UCSD-AML1 (cell line): Measurements from ENCODE around the gene CAV1.

ENCODE experiments used
- DNase-seq: peaks from one replicate; lab custom pipeline; 2025; ENCODE audit not compliant: unreplicated experiment; lab: John Stamatoyannopoulos, UW

CAV1 gene

DNA sequence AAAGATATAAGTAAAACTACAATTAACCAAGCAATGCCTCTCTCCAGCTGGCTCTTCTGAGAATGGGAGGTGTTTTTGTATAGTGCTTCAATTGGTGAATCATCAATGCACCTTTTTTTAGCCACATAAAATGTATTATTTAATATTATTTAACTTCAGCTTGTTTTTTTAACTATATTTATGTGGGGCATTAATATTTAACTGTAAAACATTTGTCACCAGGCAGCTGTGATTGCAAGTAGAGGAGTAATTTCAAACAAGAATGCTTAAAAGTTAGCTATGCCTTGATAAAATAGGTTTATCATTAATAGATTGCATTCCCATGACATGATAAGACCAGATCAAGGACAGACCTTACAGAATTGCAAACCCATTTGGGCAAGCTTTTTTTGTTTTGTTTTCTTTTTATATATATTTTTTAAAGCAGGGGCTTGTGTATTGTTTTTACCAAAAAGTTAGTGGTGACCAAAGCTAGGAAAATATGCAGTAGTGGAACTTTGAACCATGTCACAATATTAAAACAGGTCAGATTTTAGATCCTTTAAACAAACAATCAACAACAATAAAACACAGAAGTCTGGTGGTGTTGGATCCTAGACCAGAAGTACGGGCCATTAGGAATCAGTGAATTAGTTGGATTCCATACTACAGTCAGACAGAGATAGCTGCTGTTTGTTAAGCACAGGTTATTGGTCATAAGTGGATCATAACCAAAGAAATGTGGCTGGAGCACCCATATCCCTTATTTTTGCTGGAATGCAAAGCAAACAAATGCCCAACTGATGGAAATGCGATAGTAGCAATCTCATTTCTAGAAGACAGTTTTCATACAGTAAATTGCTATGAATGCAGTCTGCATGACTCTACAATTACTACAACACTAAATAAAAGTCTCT lies 22.4 kb upstream of the CAV1 start:
- DNase-seq: no peak

DNA sequence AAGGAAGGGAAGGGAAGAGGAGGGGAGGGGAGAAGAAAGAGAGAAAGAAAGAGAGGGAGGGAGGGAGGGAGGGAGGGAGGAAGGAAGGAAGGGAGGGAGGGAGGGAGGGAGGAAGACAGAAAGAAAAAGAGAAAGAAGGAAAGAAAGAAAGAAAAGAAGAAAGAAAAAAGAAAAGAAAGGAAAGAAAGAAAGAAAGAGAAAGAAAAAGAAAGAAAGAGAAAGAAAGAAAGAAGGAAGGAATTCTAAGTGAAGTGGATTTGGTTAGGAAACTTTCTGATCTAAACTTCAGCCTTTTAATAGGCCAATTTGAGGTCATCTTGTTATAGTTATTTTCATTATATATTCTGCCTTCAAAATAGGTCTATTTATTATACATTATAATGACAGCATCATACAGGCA lies 21.0 kb upstream of the CAV1 start:
- no peak for DNase-seq

DNA sequence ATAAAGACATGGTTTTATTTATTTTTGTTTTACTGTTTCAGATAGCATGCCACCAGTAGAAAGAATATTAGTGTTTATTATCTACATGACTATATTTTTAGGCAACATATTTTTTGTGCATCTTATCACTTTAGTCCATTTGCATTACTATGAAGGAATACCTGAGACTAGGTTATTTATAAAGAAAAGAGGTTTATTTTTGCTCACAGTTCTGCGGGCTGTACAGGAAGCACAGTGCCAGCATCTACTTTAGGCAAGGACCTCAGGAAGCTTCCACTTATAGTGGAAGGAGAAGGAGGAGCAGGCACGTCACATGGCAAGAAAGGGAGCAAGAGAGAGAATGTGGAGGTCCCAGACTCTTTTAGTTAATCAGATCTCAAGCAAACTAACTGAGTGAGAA lies 19.6 kb upstream of the CAV1 start:
- DNase-seq: no peak

DNA sequence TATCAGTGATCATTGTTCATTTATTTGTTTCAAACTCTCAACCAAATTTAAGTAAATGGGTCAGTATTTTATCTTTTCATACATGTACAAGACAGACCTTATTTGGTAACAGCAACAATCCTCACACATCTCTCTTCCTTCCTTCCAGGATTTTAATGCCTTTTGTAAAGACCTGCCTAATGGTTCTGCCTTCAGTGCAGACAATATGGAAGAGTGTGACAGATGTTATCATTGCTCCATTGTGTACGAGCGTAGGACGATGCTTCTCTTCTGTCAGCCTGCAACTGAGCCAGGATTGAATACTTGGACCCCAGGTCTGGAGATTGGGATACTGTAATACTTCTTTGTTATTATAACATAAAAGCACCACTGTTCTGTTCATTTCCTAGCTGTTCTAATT lies 19.0 kb upstream of the CAV1 start:
- DNase-seq: no peak

DNA sequence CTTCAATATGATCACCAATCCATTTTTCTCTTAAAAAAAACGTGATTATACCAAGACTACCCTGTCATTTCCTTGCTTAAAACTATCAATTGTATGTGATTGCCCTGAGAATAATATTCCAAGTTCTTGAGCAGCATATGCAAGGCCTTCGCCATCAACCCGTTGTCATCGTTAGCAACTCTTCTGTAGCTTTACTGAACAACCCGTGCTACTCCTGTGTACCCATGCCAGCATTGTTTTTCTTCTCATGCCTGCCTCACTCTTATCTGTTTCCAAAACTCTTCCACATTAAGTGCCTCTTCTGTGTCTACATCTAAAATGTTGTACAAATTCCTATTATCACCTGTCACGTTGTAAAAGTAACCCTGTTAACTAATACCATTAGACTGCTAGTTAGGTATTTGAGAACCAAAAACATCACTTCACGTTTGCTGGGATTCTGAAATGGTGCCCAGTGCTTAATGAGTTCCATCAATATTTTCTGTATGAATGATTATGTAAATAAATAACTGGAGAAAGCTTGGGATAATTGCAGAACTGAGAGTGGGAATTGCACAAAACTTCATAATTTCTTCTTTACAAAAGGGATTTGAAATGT lies 14.8 kb upstream of the CAV1 start:
- DNase-seq: no peak

DNA sequence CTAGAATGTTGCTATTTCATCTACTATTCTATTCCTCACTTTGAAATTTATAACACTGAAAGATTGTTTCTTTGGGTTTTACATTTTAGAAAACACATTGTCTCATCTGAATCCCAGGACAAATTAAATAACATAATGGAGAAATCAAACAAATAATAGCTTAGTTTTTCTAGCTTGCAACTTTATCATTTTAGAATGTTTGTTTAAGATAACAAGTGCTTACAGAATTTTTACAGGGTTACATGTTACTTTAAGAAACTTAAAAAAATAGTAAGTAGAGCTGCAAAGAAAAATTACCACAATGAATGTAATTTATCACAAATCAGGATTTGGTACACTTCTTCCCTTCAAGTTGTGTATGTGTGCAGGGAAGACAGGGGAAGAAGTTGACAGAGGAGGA lies 14.0 kb upstream of the CAV1 start:
- no peak for DNase-seq

DNA sequence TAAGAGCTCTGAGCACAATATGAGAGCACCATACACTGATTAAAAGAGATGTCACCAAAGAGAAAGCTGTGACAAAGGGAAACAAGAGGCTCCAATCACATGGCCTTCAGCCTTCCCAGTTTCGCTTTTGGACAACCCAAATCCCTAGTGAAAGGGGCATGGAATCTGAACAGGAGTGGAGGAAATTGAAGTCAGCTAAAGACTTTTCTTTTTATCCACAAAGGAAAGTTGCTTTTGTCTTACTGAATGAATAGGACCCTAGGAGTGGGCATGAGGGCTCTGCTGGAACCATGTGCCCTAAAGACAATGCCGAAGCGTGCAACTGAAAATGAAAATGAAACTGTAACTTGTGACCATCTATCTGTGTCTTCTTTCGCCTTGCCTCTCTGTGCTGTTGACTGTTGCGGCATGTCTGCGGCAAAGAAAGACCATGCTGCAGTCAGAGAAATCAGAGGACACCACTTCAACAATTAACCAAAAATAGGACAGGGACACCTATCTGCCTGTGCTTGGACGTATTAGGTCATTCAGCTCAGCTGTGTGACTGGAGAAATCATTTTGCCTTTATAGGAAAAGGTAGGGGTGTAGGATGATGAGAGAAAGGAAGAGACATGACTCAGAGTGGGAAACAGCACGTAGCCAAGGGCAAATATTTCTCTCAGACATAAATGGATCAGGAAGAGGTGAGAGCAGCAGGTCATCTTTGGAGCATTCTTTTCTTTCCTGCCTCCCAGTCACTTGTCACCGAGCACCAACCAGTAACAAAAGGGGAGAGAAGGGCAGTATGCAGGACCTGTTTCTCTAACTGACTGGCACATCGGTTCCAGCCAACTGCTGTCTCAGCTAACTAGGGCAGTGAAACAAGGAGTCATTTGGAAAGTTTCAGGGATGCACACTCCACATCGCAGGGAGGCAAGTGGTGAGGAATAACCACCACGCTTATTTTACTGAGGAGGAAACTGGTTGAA lies 13.0 kb upstream of the CAV1 start:
- no peak for DNase-seq

DNA sequence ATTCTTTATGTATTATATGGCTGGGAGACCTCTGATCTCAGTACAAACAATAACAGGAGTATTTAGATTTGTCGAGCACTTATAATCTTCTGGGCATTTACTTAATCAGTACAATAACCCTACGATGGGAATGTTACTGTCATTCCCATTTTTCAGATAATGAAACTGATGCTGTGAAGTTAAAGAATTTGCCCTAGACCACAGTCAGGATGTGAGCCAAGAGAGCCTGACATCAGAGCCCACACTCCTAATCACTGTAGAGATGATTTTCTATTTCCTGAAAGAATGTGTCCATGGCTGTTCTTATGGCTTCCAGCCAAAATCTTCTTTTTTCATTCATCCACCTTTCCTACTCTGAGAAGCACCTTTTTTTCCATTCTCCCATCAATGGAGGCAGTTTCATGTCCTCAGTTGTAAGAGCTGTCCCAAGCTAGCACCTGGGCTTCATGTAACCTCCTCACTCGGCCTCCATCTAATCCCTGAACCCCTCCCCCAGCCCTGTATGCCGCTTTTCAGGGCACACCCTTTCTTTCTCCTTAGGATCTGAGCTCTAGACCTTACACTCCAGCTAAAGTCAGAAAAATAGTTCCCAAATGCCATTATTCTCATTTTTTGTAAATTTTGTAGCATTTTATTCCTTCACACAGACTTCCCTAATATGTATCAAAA lies 12.2 kb upstream of the CAV1 start:
- no peak for DNase-seq

DNA sequence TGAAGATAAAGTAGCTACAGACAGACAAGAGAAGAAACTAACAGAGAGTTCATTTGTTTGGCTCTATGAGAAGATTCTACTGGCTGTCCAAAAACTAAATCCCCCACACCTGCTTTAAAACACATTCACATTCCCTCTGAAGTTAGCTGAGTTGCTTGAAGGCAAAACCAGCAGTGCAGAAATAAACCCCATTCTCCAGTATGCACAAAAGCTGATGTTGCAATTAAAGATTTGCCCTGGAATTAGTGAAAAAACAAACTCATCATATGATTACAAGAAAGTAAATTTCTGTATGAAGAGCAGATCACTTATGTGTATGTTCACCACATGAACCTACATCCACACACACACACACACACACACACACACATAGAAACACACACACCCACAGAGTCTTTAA lies 9.3 kb upstream of the CAV1 start:
- no peak for DNase-seq

DNA sequence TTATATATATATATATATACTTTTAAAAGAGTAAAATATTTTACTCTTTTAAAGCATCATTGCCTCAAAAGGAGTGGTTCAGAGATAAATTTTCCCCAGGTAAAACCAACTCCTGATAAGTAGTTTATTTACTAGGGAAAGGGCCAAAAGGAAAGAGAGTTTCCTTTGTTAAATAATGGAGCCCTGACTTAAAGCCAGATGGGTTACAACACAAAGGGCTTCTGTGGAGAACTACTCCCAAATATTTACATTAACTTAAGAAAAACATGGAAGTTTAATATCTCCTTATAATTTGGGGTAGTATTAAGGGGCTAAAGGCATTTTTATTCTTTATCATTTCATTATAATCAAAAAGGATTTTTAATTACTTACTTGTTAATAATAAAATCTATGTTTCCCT lies 8.5 kb upstream of the CAV1 start:
- DNase-seq: no peak

DNA sequence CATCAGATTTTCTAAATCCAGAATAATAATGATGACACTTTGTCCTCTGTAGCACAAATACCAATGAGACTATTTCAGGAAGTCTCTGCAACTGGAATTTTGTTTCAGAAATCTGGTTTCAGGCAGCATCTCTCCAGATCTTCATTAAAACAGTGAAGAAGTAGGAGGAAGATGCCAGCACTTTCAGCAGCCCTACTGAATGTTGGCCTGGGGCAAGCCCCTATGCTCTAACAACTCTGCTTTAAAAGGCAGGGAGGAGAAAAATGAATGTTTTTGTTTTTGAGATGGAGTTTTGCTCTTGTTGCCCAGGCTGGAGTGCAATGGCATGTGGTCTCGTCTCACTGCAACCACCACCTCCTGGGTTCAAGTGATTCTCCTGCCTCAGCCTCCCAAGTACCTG lies 7.2 kb upstream of the CAV1 start:
- no peak for DNase-seq

DNA sequence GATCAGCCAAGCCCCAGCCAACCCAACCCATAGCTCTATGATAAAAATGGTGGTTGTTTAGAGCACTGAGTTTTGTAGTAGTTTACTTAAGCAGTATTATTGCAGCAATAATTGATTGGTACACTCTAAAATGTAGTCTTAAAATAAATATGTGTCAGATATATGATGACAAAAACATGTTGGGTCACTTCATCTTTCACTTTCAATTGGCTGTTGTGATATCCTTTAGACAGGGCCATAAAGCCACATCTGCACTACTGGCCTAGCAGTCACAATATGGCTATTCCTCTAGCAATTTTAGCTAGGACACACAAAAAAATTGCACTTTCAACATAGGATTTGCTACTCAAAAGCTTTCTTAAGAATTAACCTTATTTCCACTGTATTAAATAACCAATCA lies 5.9 kb upstream of the CAV1 start:
- DNase-seq: no peak

DNA sequence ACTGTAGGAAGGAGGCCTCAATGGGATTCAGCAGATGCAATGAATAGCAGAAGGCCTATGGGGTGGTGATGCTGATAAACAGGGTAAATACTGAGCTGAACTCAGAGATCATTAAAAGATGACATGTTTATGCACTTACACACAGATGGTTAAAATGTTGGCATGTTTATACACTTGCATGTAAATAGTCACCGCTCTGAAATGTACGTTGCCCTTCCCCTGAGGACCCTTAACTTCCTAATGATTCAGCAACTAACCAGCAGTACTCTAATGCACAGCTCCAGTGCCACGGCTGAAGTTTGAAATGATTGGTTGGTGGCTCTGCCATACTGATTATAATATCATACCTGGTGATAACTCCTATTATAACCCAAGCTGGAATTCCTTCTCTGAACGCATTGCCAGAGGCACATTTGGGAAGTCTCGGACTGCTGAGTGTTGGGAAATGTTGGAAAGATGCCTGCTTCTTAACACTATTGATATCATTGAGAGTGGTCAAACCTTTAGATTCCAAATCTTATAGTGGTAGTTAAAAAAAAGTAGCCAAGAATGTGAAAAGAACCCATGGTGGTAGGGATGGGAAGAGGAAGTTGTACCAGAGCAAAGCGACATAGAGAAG lies 3.7 kb upstream of the CAV1 start:
- no peak for DNase-seq

DNA sequence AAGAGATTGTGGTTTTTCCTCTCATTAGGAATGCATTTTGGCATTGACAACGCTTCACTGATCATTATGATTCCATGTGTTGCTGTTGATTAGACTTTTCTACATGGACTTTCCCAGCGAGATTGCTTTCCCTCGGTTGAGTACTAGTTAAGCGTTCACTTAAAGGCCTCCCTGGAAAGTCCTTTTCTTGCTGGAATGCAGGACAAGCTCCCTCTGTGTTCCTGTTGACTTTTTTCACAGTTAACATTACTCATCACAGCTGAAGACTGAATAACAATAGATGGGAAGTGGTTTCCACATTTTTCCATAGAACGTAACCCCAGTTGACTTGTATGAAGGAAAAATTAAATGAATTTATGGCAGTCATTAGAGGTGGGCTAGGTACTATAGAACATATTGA lies 2.6 kb upstream of the CAV1 start:
- DNase-seq: no peak

DNA sequence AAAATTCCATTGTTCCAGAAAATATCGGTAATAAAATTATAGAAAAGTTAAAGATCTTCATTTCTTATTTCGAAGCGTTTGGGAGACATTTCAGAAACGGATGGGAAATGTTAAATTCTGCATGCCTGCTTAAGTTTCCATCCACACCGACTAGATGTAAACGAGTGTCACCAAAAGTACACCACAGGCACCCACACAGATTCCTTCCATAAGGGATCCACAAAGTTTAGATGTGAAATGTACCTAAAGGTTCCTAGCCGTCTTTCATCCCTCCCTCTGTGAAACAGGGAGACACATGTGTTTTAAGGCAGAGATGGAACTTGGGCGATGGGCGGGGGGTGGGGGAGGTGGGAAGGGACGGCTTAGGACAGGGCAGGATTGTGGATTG lies 621 bp upstream of the CAV1 start:
- no peak for DNase-seq

DNA sequence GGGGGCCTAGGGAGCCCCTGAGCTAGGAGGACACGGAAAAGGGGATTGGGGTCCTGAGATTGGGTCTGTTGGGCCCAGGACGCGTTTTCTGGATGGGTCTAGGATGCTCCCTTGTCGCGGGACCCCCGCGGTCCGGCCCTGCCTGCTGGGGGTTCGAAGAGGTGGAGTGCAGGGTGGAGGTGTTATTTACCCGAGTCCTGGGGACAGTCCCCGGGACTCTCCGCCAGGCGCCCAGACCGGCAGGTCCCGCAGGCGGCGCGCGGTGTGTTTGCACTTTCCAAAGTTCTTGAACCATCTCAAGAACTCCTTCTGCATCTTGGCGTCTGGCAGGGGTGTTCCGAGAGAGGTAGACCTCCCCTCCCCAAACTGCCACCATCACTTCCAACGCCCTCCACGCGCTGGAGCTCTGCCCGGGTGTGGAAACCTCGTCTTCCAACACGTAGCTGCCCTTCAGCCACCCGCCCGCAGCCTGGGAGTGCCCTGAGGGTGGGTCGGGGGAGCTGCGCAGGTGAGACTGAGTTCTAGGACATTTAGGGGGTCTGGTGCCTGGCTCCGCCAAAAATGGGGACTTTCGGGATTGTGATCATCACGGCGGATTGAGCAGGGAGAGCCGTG lies 569 bp downstream of the CAV1 start:
- no peak for DNase-seq

DNA sequence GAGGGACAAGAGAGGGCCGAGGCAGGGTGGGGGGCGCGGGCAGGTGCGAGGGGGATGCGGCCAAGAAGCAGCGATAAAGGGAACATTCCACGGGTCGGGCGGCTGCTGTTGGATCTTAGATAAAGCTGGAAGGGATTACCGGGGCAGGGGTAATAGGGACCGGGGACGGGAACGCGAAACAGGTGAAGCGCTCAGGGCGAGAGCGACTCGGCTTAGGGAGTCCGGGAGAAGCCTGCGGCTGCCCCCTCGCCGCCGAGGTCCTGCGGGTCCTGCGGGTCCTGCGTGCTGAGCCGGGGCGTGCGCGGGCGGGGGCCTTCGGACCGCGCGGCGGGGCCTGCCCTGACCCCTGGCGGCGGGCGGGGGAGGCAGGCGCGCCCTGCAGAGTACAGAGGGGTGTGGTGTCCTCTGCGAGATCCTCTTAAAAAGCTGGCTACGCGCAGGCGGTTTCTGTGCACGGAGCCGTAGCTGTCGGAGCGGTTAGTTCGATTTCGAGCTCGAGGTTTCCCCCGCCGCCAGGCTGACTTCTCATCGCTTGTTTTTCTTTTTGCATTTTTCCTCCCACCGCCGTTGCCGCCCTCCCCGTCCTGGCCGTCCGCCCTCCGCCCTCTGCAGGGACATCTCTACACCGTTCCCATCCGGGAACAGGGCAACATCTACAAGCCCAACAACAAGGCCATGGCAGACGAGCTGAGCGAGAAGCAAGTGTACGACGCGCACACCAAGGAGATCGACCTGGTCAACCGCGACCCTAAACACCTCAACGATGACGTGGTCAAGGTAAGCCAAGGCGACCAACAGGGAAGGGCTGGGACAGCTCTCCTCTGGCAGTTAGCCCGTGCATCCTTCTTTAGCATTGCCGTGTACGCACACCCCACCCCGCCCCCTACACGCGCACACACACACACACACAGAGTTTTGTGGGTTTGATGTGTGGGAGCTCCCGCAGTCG lies 1.4 kb downstream of the CAV1 start:
- peak; percentile 6 for DNase-seq

DNA sequence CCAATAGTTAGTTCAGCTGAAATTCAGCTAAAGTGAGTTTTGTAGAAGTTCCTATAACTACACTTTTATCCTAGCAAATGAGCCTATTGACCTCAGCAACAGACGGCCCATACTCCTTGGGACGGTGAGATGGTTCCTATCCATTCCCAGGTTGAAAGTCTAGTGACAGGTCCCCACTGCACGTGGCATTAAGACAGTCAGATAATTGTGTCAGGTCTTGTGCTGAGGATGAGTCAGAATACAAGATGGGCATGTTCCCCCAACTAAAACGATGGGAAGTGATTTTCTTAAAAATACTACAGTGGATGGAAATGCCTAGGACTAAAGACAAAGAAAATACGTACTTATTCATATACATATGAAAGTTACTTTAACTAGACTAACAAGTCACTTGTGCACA lies 2.1 kb downstream of the CAV1 start:
- DNase-seq: no peak

DNA sequence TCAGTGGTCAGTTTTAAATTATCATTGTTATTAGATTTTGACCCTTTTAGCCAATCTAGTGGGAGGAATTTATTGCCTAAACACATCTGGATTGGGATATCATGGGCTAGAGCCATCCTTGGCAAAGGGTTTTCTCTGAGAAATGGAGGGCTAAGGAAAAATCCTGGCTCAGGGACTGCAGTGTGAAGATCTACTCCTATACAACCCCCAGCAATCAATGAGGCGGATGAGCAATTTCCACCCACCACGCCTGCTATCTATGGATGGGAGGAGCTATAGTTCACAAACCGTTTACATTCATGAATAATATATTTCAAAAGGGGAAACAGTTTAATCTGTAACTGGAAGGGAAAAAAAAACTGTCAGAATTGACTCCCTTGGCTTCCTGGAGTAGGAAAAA lies 2.7 kb downstream of the CAV1 start:
- no peak for DNase-seq
